Thyroid gland (tissue), 4 donors: ENCODE data around the gene UBC.

ENCODE experiments used
- CTCF ChIP-seq, 6 experiments: fragments of 200-600 bp in 3 of 6; fragments of 450-650 bp in 3 of 6; sonication (generic) in 3 of 6; IDR thresholded peaks; one replicate each; pipeline ENCODE4 v1.5.1; 2016 to 2019; ENCODE audit warnings: antibody characterized with exemption in 6 of 6, mild to moderate bottlenecking in 2 of 6, inconsistent platforms in 1 of 6, moderate library complexity in 1 of 6
- POLR2A ChIP-seq, 2 donors: fragments of 450-650 bp; IDR thresholded peaks; one replicate each; pipeline ENCODE4 v1.6.1; 2017; ENCODE audit warnings: antibody characterized with exemption in 2 of 2, mild to moderate bottlenecking in 2 of 2, moderate library complexity in 1 of 2

DNA sequence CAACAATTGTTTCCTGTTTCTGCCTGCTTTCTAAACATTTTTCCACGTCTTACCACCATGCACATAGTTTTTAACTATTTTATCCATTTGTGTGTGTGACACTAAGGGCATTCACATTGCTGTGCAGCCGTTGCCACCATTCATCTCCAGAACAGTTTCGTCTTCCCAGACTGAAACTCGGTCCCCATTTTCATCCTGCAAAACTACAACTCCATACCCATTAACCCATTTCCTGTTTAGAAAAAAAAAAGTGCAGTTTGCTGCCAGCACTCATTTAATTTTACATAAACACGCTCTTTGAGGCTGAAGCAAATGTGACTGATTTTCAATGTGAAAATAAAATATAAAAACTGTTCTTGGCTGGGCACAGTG is 15.5 kb downstream of the UBC start:
- no peak for TF ChIP-seq CTCF (IDR thresholded peaks at IDR 0.05)
- TF ChIP-seq POLR2A (IDR thresholded peaks at IDR 0.05): no peak
